ENCODE results near the gene FCGR2B. TPM values are rescaled to one million over a fixed set of nuclear protein-coding genes. Genes with fewer than 3 reads are reported as not detected.
"Not testable (repeated sequence)": the region's sequence is repeated elsewhere in the genome, so short reads cannot be mapped to it uniquely, and the experiment has no call there.

Gene FCGR2B
- total and polyA plus RNA-seq, 2 donors (not counting 1 experiment from before 2014, with no cell fraction given), result 144 to 282 TPM

GRCh38 chr1:161621181-161622000, 41.6 kb upstream of the FCGR2B start:
- peak overlapping the region in 1 of 2 donors; percentile 22 for H3K27ac ChIP-seq (ENCODE audit: low read length in 2 of 2)
- POLR2A ChIA-PET; H4K20me1 ChIP-seq (ENCODE audit: control insufficient read depth, insufficient read depth, low read length, poor library complexity, severe bottlenecking); H3K27me3 Mint-ChIP-seq; H3K9me3 ChIP-seq (ENCODE audit: control extremely low read depth in 1 of 3, control insufficient read depth in 2 of 3, insufficient read depth in 1 of 3, low read length in 2 of 3); H3K9me3 Mint-ChIP-seq (ENCODE audit: insufficient read depth); H3K36me3 ChIP-seq (replicated peaks in 1 of 2; ENCODE audit: control extremely low read depth in 1 of 2, control insufficient read depth in 1 of 2, extremely low read depth in 1 of 2, insufficient read depth in 2 of 2, low read length in 1 of 2); H3K27me3 ChIP-seq (replicated peaks in 1 of 4; ENCODE audit: control extremely low read depth in 1 of 4, control insufficient read depth in 3 of 4, insufficient read depth in 4 of 4, low read length in 3 of 4); H3K79me2 ChIP-seq (ENCODE audit: control insufficient read depth, insufficient read depth, low read length): not testable (repeated sequence)
- H3K4me3 ChIP-seq (ENCODE audit: control extremely low read depth in 1 of 5, extremely low read depth in 1 of 5, insufficient read depth in 1 of 5, low read depth in 2 of 5, low read length in 4 of 5), result peak overlapping the region; percentile 45 to 57 (median 47)
- ATAC-seq (ENCODE audit: low read depth) (peak; percentile 71), DNase-seq (peak; percentile 85)
- peak overlapping the region; percentile 35 for H3K9ac ChIP-seq (ENCODE audit: low read length)
- CTCF ChIA-PET, result interaction anchor here (1.1 kb wide), 1 partner anchor 105 kb away, joined by 3 read pairs; no protein-coding TSS in a partner anchor
- H3K4me2 ChIP-seq (replicated peaks; ENCODE audit: low read depth, low read length, poor library complexity, severe bottlenecking), result peak overlapping the region; percentile 75
- intact Hi-C loops (cut with micrococcal nuclease), result loop anchor here (1.0 kb wide), 1 partner anchor 9 kb away; no protein-coding TSS in a partner anchor
- peaks cover 33% of the 10 kb centered on the region for H3K4me1 Mint-ChIP-seq
- peak overlapping the region; percentile 95 for H3K27ac Mint-ChIP-seq
- H3K4me3 Mint-ChIP-seq, result peak overlapping the region; percentile 99
- WGBS (ENCODE audit: insufficient coverage), result under 1% methylated on average over 31 of the region's 41 CpGs
- peak overlapping the region; percentile 59 for H2AFZ ChIP-seq (ENCODE audit: insufficient read depth, low read depth, low read length, poor library complexity, severe bottlenecking)
- peaks cover 26 to 42% of the 10 kb centered on the region in 2 donors for H3K4me1 ChIP-seq (ENCODE audit: control insufficient read depth in 2 of 2, insufficient read depth in 2 of 2, low read length in 2 of 2)

DNA sequence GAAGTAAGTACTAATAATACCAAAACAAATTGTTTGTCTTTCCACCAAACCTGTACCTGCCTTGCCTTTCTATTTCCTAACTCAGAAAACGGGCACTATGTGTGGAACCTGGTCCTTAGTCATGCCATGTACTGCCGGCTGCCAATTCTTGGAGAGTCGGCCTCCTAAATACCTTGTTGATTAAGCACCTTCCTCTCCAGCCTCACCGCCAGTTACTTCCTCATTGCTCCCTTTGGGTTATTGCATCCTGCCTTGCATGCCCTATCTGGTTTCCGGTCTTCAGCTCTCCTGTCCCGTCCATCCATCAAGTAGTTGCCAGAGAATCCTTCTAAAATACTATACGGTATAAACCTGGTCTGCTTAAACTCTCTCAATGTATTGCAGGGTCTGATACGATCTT, 40.9 kb upstream of the FCGR2B start:
- peak overlapping the region; percentile 33 for H3K27ac Mint-ChIP-seq
- 22% methylated on average over 3 of the region's 8 CpGs for WGBS (ENCODE audit: insufficient coverage)
- H3K27me3 Mint-ChIP-seq; H3K9me3 ChIP-seq (ENCODE audit: control extremely low read depth in 1 of 3, control insufficient read depth in 2 of 3, insufficient read depth in 1 of 3, low read length in 2 of 3); H3K36me3 ChIP-seq (replicated peaks in 1 of 2; ENCODE audit: control extremely low read depth in 1 of 2, control insufficient read depth in 1 of 2, extremely low read depth in 1 of 2, insufficient read depth in 2 of 2, low read length in 1 of 2); H3K27ac ChIP-seq (ENCODE audit: low read length in 2 of 2); intact Hi-C loops (cut with micrococcal nuclease); H3K27me3 ChIP-seq (replicated peaks in 1 of 4; ENCODE audit: control extremely low read depth in 1 of 4, control insufficient read depth in 3 of 4, insufficient read depth in 4 of 4, low read length in 3 of 4); POLR2A ChIA-PET; H2AFZ ChIP-seq (ENCODE audit: insufficient read depth, low read depth, low read length, poor library complexity, severe bottlenecking); H4K20me1 ChIP-seq (ENCODE audit: control insufficient read depth, insufficient read depth, low read length, poor library complexity, severe bottlenecking); H3K79me2 ChIP-seq (ENCODE audit: control insufficient read depth, insufficient read depth, low read length); H3K9me3 Mint-ChIP-seq (ENCODE audit: insufficient read depth): not testable (repeated sequence)
- DNase-seq (peak; percentile 53), ATAC-seq (ENCODE audit: low read depth) (peak; percentile 13)
- Histone ChIP-seq H3K4me3 (ENCODE audit: control extremely low read depth in 1 of 5, extremely low read depth in 1 of 5, insufficient read depth in 1 of 5, low read depth in 2 of 5, low read length in 4 of 5) (peak overlapping the region in 2 of 5 experiments; percentile 45 to 57), H3K4me1 (ENCODE audit: control insufficient read depth in 2 of 2, insufficient read depth in 2 of 2, low read length in 2 of 2) (peaks cover 31 to 47% of the 10 kb centered on the region in 2 donors), H3K9ac (ENCODE audit: low read length) (peak overlapping the region; percentile 35), H3K4me2 (replicated peaks; ENCODE audit: low read depth, low read length, poor library complexity, severe bottlenecking) (peak overlapping the region; percentile 75)
- H3K4me1 Mint-ChIP-seq, result peaks cover 38% of the 10 kb centered on the region
- H3K4me3 Mint-ChIP-seq, result peak overlapping the region; percentile 99
- CTCF ChIA-PET, result interaction anchor here (1.1 to 1.7 kb wide), 2 partner anchors 104 to 117 kb away, joined by 3 to 5 read pairs; no protein-coding TSS in a partner anchor

DNA sequence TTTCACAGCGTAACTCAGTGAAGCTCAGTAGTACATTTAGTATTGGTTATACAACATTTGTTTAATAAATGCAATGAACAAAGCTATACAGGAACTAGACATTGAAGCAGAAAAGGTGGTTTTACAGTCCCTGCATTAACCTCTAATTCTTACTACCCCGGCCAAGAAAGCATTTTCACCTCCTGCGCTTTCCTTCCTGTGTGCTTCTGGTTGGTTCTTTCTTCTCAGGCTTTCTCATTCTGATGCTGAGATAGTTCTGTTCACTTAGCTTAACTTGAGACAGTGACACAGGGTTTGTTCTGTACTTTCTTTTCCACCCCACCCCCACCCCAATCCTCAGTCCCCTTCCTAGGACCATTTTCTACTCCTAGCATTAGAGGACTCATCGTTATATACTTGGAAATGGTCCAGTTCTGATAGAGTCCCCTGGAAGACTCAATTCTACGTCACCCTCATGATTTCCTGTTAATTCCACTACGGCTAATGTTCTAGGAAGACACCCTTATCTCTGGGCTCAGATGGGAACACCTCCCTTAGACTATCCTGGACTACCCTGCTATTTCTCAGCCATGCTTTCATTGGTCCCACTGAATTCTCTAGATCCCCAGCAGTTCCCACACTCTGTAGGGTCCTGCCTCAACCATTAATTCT, 39.4 kb upstream of the FCGR2B start:
- H3K27me3 ChIP-seq (replicated peaks in 1 of 4; ENCODE audit: control extremely low read depth in 1 of 4, control insufficient read depth in 3 of 4, insufficient read depth in 4 of 4, low read length in 3 of 4); H3K79me2 ChIP-seq (ENCODE audit: control insufficient read depth, insufficient read depth, low read length); H3K9me3 Mint-ChIP-seq (ENCODE audit: insufficient read depth); intact Hi-C loops (cut with micrococcal nuclease); H4K20me1 ChIP-seq (ENCODE audit: control insufficient read depth, insufficient read depth, low read length, poor library complexity, severe bottlenecking); H3K36me3 ChIP-seq (replicated peaks in 1 of 2; ENCODE audit: control extremely low read depth in 1 of 2, control insufficient read depth in 1 of 2, extremely low read depth in 1 of 2, insufficient read depth in 2 of 2, low read length in 1 of 2); H3K9me3 ChIP-seq (ENCODE audit: control extremely low read depth in 1 of 3, control insufficient read depth in 2 of 3, insufficient read depth in 1 of 3, low read length in 2 of 3); H3K27ac ChIP-seq (ENCODE audit: low read length in 2 of 2); H3K9ac ChIP-seq (ENCODE audit: low read length); POLR2A ChIA-PET; H2AFZ ChIP-seq (ENCODE audit: insufficient read depth, low read depth, low read length, poor library complexity, severe bottlenecking); H3K27me3 Mint-ChIP-seq: not testable (repeated sequence)
- ATAC-seq (ENCODE audit: low read depth) (peak; percentile 16), DNase-seq (peak; percentile 42)
- CTCF ChIA-PET, result interaction anchor here (1.7 kb wide), 1 partner anchor 115 kb away, joined by 5 read pairs; no protein-coding TSS in a partner anchor
- no CpG with 5 or more reads among the region's 6 CpGs for WGBS (ENCODE audit: insufficient coverage)
- Mint-ChIP-seq H3K4me3 (peak overlapping the region; percentile 54), H3K27ac (peak overlapping the region; percentile 32), H3K4me1 (peaks cover 38% of the 10 kb centered on the region)
- peak overlapping the region in 1 of 5 experiments; percentile 30 for H3K4me3 ChIP-seq (ENCODE audit: control extremely low read depth in 1 of 5, extremely low read depth in 1 of 5, insufficient read depth in 1 of 5, low read depth in 2 of 5, low read length in 4 of 5)
- H3K4me1 ChIP-seq (ENCODE audit: control insufficient read depth in 2 of 2, insufficient read depth in 2 of 2, low read length in 2 of 2), result peaks cover 31 to 47% of the 10 kb centered on the region in 2 donors
- peak overlapping the region; percentile 38 for H3K4me2 ChIP-seq (replicated peaks; ENCODE audit: low read depth, low read length, poor library complexity, severe bottlenecking)

All from B cell (primary cell).